Activated CD8-positive, alpha-beta memory T cell treated with anti-CD3 and anti-CD28 coated beads for 4 hours (primary cell): ENCODE results near the gene RBCK1.
"Not testable (repeated sequence)": the region's sequence is repeated elsewhere in the genome, so short reads cannot be mapped to it uniquely, and the experiment has no call there.

Experiments used
- DNase-seq, 2 donors: peaks; one replicate each; pipeline ENCODE4 v3.0.0-alpha.2; 2020; ENCODE audit warnings: low read depth in 2 of 2

The RBCK1 gene

DNA sequence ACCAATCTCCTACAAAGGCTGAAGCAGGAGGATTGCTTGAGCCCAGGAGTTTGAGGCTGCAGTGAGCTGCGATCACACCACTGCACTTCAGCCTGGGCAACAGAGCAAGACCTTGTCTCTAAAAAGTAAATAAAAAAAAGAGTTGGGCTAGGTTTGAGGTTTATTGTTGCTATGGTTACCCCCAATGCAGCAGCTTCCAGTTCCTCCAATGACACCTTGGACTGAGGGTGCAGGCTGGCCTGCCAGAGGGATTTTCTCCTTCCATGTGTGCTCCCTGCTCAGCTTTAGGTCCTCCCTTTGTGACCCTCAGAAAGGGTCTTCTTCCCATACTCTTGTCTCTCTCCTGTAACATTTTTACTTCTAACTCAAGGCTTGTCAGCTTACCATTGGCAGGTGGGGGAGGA, 64.8 kb downstream of the RBCK1 start:
- no peak for DNase-seq

DNA sequence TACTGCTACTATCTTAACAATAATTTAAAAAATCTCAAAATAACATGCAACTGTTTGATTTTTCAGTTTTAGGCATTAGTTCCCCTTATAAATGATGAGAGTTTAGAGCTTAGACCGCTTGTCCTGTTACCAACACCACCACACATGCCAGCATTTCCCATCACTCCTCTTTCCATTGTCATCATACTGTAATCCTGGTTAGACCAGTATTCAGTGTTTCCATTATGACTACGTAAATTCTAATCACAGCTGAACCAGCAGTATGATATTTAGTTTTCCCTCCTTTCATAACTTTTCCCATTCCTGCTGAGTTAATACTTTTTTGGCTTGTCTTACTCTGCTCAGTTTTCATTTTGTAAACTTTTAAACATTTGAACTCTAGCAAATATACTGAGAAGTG, 66.5 kb downstream of the RBCK1 start:
- DNase-seq, result no peak

- DNase-seq, result no peak
Measured at GRCh38 chr20:475463-476357, 67.6 kb downstream of the RBCK1 start.

GRCh38 chr20:476561-477249, 68.6 kb downstream of the RBCK1 start:
- DNase-seq, result not testable (repeated sequence)

- DNase-seq, result no peak
Measured at GRCh38 chr20:478010-478948, 70.2 kb downstream of the RBCK1 start.

- DNase-seq, result no peak
Measured at GRCh38 chr20:478949-479429, 70.9 kb downstream of the RBCK1 start.

GRCh38 chr20:479487-479886, 71.4 kb downstream of the RBCK1 start:
- DNase-seq, result no peak

- no peak for DNase-seq
Measured at GRCh38 chr20:480044-480443, 71.9 kb downstream of the RBCK1 start.

DNA sequence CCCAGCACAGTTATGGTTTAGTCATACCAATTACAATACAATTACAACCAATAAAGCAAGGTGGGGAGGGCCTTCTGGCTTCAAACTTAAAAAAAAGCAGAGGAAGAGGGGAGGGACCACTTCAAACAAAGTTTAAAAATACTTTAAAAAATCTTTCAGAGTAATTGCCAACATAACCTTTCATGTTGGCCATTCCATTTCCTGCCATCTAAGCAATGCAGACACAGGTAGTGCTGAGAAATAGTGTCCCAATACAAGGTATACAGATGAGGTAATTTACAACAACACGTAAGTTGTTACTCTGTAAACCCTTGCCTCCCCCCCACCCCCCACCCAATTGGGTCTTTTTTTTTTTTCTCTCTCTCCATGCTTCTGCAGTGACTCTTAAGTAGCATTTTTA, 73.1 kb downstream of the RBCK1 start:
- no peak for DNase-seq
